Cardiac fibroblast (primary cell): ENCODE measurements around the gene ANGEL2.
"Not testable (repeated sequence)": the region's sequence is repeated elsewhere in the genome, so short reads cannot be mapped to it uniquely, and the experiment has no call there.

Source experiments
- DNase-seq, 2 donors: peaks; one replicate each; pipeline versions ENCODE4 v3.0.0 to v3.0.0-alpha.2; 2010; ENCODE audit warnings: low read depth in 2 of 2
- H3K4me3 ChIP-seq, 2 donors: replicated peaks in 1 of 2; 1 replicate in 1 of 2; 2 replicates in 1 of 2; pipeline ENCODE4 v1.5.1; 2011; ENCODE audit warnings: low read depth in 2 of 2, low read length in 2 of 2, mild to moderate bottlenecking in 2 of 2, moderate library complexity in 1 of 2
- TF ChIP-seq, protein P1 (sequence below): IDR thresholded peaks from one replicate; pipeline ENCODE4 v1.5.1; 2011; ENCODE audit warnings: low read depth, mild to moderate bottlenecking, low read length, inconsistent platforms

ANGEL2 gene

DNA sequence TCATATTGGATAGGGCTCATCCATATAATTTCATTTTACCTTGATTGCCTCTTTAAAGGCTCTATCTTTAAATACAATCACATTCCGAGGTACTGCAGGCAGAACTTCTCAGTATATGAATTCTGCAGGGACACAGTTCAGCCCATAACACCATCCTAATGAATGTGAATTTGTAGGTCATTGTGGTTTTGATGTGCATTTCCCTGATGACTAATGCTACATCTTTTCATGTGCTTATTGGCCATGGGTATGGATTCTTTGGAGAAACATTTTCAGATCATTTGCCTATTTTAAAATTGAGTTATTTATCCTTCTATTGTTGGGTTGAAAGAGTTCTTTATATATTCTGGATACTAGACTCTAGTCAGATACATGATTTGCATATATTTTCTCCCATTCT is 25.8 kb upstream of the ANGEL2 start:
- TF ChIP-seq, protein P1, sequence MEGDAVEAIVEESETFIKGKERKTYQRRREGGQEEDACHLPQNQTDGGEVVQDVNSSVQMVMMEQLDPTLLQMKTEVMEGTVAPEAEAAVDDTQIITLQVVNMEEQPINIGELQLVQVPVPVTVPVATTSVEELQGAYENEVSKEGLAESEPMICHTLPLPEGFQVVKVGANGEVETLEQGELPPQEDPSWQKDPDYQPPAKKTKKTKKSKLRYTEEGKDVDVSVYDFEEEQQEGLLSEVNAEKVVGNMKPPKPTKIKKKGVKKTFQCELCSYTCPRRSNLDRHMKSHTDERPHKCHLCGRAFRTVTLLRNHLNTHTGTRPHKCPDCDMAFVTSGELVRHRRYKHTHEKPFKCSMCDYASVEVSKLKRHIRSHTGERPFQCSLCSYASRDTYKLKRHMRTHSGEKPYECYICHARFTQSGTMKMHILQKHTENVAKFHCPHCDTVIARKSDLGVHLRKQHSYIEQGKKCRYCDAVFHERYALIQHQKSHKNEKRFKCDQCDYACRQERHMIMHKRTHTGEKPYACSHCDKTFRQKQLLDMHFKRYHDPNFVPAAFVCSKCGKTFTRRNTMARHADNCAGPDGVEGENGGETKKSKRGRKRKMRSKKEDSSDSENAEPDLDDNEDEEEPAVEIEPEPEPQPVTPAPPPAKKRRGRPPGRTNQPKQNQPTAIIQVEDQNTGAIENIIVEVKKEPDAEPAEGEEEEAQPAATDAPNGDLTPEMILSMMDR = no peak
- peak; percentile 44 to 64 for DNase-seq
- no peak overlapping the region for H3K4me3 ChIP-seq

DNA sequence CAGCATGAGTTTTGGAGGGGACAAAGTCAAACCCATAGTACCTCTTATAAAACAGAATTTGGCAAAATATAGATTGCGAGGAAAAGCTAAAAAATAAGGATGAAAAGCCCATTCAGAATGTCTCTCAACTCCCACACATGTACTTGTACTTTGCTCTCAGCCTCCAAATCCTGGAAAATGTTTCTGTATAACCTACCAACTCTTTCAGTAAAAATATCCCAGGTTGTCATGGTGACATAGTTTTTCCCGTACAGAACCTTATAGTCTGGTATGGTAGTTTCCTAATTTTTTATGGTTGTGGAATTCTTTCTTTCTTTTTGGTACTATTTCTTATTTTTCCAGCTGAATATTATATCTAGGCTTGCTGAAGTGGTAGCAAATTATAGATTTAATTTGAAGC is 19.9 kb upstream of the ANGEL2 start:
- TF ChIP-seq, protein P1 = no peak
- no peak overlapping the region for H3K4me3 ChIP-seq
- no peak for DNase-seq

DNA sequence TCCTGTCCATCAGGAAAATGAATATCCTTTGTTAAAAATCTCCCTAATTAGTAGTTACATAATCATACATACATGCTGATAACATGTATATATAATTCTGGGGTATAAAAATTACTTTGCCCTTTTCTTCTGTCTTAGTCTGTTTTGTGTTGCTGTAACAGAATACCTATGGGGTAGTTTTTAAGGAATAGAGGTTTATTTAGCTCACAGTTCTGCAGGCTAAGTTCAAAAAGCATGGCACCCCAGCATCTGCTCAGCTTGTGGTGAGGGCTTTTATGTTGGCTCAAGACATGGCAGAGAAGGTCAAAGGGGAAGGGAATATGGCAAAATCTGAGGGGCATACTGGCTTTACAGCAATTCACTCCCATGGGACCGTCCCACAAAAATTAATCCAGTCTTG is 19.0 kb upstream of the ANGEL2 start:
- TF ChIP-seq, protein P1 = no peak
- H3K4me3 ChIP-seq = no peak overlapping the region
- no peak for DNase-seq

DNA sequence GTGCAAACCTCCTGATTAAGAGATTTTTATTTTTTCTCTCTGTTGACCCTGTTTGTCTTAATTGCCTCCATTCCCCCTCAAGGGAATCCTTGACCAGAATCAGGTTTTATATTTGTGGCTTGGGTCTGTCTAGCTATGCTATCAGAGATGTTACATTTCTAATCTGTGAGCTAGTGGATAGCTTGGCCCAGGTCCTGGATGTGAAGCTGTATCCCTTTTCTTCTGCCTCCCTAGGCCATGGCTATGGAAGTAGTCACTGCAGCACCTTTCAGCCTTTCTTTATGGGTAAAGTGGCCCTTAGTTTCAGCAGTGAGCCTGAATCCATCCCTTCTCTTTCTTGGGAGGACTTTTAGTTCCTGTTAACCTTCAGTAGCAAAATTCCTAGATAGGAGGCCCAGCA is 17.0 kb upstream of the ANGEL2 start:
- DNase-seq = no peak
- no peak overlapping the region for H3K4me3 ChIP-seq
- TF ChIP-seq, protein P1 = no peak

DNA sequence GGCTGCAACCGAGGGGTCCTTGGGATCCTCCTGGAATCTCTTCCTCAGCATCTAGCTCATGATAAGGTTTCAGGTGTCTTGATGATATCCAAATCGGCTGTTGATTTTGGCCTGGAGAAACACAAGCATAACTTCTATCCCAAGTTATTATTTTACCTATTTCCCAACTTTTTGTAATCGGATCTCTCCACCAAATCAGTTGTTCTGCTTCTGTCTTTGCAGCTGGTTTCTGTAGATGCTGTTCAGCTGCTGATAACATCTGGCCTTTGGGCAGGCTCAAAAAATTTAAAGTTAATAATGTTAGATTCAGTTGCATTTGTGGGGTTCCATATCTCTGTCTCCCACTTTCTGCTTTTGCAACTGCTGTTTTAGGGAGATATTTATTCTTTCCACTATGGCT is 11.4 kb upstream of the ANGEL2 start:
- not testable (repeated sequence) for H3K4me3 ChIP-seq, DNase-seq

DNA sequence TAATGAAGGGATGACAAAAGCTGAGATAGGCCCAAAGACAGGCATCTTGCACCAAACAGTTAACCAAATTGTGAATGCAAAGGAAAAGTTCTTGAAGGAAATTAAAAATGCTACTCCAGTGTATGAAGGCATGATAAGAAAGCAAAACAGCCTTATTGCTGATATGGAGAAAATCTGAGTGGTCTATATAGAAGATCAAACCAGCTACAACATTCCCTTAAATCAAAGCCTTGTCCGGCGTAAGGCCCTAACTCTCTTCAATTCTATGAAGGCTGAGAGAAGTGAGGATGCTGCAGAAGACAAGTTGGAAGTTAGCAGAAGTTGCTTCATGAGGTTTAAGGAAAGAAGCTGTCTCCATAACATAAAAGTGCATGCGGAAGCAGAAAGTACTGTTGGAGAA is 4.3 kb upstream of the ANGEL2 start:
- no peak overlapping the region for H3K4me3 ChIP-seq
- no peak for DNase-seq
- TF ChIP-seq, protein P1 = no peak

DNA sequence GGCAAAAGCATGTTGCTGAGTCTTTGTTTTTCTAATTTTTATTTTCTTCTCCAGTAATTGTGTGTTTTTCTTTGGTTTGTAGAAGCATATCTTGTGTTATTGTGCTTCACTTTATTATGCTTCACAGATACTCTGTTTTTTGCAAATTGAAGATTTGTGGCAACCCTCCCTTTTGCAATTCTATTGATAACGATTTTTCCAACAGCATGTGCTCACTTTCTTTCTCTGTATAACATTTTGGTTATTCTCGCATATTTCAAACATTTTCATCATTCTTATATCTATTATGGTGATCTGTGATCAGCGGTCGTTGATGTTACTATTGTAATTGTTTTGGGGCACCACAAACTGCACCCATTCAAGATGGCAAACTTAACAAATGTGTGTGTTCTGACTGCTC is 3.8 kb upstream of the ANGEL2 start:
- no peak for DNase-seq
- TF ChIP-seq, protein P1 = no peak
- H3K4me3 ChIP-seq = no peak overlapping the region
